ENCODE data around the gene CCDC33.
A peak's percentile ranks its signal among the peaks of the same experiment; 100 is the strongest.

Gene CCDC33

GRCh38 chr15:74317820-74318375 is 81.8 kb downstream of the CCDC33 start:
- DNase-seq, result peak; percentile 94

GRCh38 chr15:74318376-74319137 is 82.4 kb downstream of the CCDC33 start:
- DNase-seq, result peak; percentile 80

GRCh38 chr15:74319138-74319460 is 83.0 kb downstream of the CCDC33 start:
- DNase-seq, result no peak

GRCh38 chr15:74319596-74320351 is 83.6 kb downstream of the CCDC33 start:
- peak; percentile 62 for DNase-seq

- DNase-seq, result peak; percentile 74
These were observed 84.5 kb downstream of the CCDC33 start for GRCh38 chr15:74320352-74321247.

GRCh38 chr15:74322558-74323180 is 86.5 kb downstream of the CCDC33 start:
- DNase-seq, result peak; percentile 78

GRCh38 chr15:74324714-74325113 is 88.6 kb downstream of the CCDC33 start:
- no peak for DNase-seq

- peak; percentile 84 for DNase-seq
These were observed 90.6 kb downstream of the CCDC33 start for GRCh38 chr15:74326746-74327145.

- DNase-seq, result no peak
These were observed 91.6 kb downstream of the CCDC33 start for GRCh38 chr15:74327756-74328155.

- DNase-seq, result no peak
These were observed 92.4 kb downstream of the CCDC33 start for GRCh38 chr15:74328331-74329056.

- DNase-seq, result no peak
These were observed 94.8 kb downstream of the CCDC33 start for GRCh38 chr15:74330861-74331408.

- no peak for DNase-seq
These were observed 95.9 kb downstream of the CCDC33 start for GRCh38 chr15:74332011-74332410.

- no peak for DNase-seq
These were observed 96.5 kb downstream of the CCDC33 start for GRCh38 chr15:74332611-74333010.

GRCh38 chr15:74333093-74333492 is 97.0 kb downstream of the CCDC33 start:
- no peak for DNase-seq

GRCh38 chr15:74333662-74334061 is 97.5 kb downstream of the CCDC33 start:
- no peak for DNase-seq

- no peak for DNase-seq
These were observed 98.0 kb downstream of the CCDC33 start for GRCh38 chr15:74334127-74334526.

GRCh38 chr15:74335396-74335795 is 99.3 kb downstream of the CCDC33 start:
- DNase-seq, result no peak

- no peak for DNase-seq
These were observed 100.2 kb downstream of the CCDC33 start for GRCh38 chr15:74336061-74337005.

- DNase-seq, result no peak
These were observed 101.0 kb downstream of the CCDC33 start for GRCh38 chr15:74337146-74337545.

- no peak for DNase-seq
These were observed 101.6 kb downstream of the CCDC33 start for GRCh38 chr15:74337607-74338211.

All from right hindlimb (tissue), 1 donor.